GM18508 (cell line): ENCODE measurements around the gene EHD1.

ENCODE experiments used
- ATAC-seq: cut with Tn5 transposase; IDR thresholded peaks from one replicate; pipeline ENCODE4 v1.9.1; 2021; ENCODE audit warnings: moderate number of reproducible peaks; ENCODE audit not compliant: insufficient read depth, unreplicated experiment

The EHD1 gene

GRCh38 chr11:64910451-64911093, 32.2 kb upstream of the EHD1 start:
- no peak for ATAC-seq

GRCh38 chr11:64909653-64910343, 31.4 kb upstream of the EHD1 start:
- ATAC-seq = no peak

- ATAC-seq = no peak
Observed at GRCh38 chr11:64908766-64909165, 30.3 kb upstream of the EHD1 start.

- ATAC-seq = no peak
Observed at GRCh38 chr11:64906314-64906635, 27.9 kb upstream of the EHD1 start.

GRCh38 chr11:64905516-64906313, 27.3 kb upstream of the EHD1 start:
- no peak for ATAC-seq

- no peak for ATAC-seq
Observed at GRCh38 chr11:64903291-64903833, 24.9 kb upstream of the EHD1 start.

GRCh38 chr11:64902102-64902900, 23.9 kb upstream of the EHD1 start:
- no peak for ATAC-seq

GRCh38 chr11:64900774-64901173, 22.4 kb upstream of the EHD1 start:
- no peak for ATAC-seq

GRCh38 chr11:64900263-64900678, 21.9 kb upstream of the EHD1 start:
- ATAC-seq = no peak

GRCh38 chr11:64898541-64898940, 20.1 kb upstream of the EHD1 start:
- ATAC-seq = no peak

GRCh38 chr11:64898076-64898445, 19.6 kb upstream of the EHD1 start:
- ATAC-seq = no peak

GRCh38 chr11:64897381-64898075, 19.1 kb upstream of the EHD1 start:
- no peak for ATAC-seq

- ATAC-seq = no peak
Observed at GRCh38 chr11:64896448-64897022, 18.1 kb upstream of the EHD1 start.

GRCh38 chr11:64894812-64895452, 16.5 kb upstream of the EHD1 start:
- no peak for ATAC-seq

GRCh38 chr11:64894070-64894811, 15.8 kb upstream of the EHD1 start:
- ATAC-seq = no peak

- no peak for ATAC-seq
Observed at GRCh38 chr11:64893194-64894069, 15.0 kb upstream of the EHD1 start.

- no peak for ATAC-seq
Observed at GRCh38 chr11:64892838-64893193, 14.4 kb upstream of the EHD1 start.
